ENCODE data around the gene NBR1. TPM values are rescaled to one million over a fixed set of nuclear protein-coding genes. Genes with fewer than 3 reads are reported as not detected.
A peak's percentile ranks its signal among the peaks of the same experiment; 100 is the strongest.
"Not testable (repeated sequence)": the region's sequence is repeated elsewhere in the genome, so short reads cannot be mapped to it uniquely, and the experiment has no call there.

Gene NBR1
- total RNA-seq, 1 donor from 2014 or later, result 80.4 TPM

DNA sequence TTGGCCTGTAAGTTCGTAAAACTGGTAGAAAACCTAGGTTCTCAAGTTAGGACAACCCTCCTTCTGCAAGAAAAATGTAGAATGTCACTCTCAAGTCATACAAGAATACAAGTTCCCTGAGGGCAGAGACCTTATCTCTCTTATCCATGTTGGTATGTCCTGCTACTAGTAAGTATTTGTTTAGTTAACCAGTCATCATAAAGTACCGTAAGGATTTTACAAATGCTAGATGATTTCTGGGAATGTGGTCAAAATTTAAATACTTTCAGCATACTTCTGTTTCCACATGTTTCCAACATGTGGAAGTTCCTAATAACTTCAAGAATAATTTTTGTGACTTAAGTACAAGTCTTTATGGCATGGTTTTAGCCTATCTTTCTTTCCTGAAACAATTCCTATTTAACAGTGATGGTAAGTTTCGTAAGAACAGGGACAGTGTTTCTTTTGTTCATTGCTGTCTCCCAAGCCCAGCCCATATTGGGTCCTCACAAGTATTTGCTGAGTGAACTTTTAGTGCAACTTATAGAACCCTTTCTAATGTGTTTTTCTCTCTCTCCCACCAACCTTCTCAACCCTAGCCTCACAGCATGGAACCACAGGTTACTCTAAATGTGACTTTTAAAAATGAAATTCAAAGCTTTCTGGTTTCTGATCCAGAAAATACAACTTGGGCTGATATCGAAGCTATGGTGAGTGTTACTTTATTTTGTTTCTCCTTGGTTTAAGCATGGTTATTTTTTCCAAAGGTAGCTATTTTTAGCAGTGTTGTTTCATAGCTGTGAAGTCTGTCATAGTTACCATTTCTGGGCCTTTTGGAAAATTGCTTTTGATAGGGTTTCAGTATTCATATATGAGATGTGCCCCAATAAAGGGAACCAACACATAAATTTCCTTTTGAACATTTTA lies 4.5 kb downstream of the NBR1 start:
- no peak for DNase-seq
- Histone ChIP-seq H3K4me3 (no peak overlapping the region), H3K9me3 (no peaks in the 10 kb centered on the region), H3K4me1 (peaks cover 54% of the 10 kb centered on the region), H3K27ac (peak overlapping the region; percentile 7), H3K36me3 (peaks cover 53% of the 10 kb centered on the region), H3K27me3 (no peaks in the 10 kb centered on the region)
- TF ChIP-seq, protein P1, sequence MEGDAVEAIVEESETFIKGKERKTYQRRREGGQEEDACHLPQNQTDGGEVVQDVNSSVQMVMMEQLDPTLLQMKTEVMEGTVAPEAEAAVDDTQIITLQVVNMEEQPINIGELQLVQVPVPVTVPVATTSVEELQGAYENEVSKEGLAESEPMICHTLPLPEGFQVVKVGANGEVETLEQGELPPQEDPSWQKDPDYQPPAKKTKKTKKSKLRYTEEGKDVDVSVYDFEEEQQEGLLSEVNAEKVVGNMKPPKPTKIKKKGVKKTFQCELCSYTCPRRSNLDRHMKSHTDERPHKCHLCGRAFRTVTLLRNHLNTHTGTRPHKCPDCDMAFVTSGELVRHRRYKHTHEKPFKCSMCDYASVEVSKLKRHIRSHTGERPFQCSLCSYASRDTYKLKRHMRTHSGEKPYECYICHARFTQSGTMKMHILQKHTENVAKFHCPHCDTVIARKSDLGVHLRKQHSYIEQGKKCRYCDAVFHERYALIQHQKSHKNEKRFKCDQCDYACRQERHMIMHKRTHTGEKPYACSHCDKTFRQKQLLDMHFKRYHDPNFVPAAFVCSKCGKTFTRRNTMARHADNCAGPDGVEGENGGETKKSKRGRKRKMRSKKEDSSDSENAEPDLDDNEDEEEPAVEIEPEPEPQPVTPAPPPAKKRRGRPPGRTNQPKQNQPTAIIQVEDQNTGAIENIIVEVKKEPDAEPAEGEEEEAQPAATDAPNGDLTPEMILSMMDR (IDR thresholded peaks at IDR 0.05), result no peak
- ATAC-seq, result no peak
- intact Hi-C loops (cut with DNase I), result no loop called here

DNA sequence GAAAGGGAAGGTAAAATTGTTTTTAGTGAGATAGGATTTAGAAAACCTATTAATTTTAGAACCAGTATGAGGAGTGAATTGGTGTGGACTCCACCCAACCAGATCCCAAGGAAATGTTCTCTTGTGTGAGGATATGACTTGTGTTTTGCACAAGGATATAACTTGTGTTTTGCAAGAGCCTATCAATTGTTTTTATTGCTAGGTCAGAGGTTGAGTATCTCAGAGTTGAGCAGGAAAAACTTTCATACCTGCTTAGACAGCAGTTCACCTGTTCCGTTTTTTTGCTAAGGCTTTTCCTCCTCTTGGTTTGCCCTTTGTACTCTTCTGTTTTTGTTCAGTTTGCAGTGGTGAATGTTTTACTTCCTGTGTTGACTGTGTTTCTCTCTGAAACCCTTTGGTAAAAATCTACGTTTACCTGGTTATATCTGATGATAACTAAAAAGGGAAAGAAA lies 5.1 kb downstream of the NBR1 start:
- no peaks in the 10 kb centered on the region for H3K9me3 ChIP-seq
- intact Hi-C loops (cut with DNase I), result no loop called here
- H3K4me1 ChIP-seq, result peaks cover 54% of the 10 kb centered on the region
- no peak overlapping the region for H3K4me3 ChIP-seq
- DNase-seq (no peak), ATAC-seq (no peak)
- no peaks in the 10 kb centered on the region for H3K27me3 ChIP-seq
- peak overlapping the region; percentile 7 for H3K27ac ChIP-seq
- H3K36me3 ChIP-seq, result peaks cover 60% of the 10 kb centered on the region
- TF ChIP-seq, protein P1 (IDR thresholded peaks at IDR 0.05), result no peak

DNA sequence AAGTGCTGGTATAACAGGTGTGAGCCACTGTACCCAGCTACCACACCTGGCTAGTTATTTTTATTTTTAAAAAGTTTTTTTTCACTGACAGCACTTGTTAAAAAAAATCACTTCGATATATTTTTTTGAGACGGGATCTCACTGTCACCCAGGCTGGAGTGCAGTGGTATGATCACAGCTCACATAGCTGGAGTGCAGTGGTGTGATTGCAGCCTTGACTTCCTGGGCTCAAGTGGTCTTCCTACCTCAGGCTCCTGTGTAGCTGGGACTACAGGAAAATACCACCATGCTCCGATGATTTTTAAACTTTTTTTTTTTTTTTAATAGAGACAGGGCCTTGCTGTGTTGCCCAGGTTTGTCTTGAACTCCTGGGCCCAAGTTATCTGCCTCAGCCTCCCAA lies 12.9 kb downstream of the NBR1 start:
- peaks cover 89% of the 10 kb centered on the region for H3K36me3 ChIP-seq

DNA sequence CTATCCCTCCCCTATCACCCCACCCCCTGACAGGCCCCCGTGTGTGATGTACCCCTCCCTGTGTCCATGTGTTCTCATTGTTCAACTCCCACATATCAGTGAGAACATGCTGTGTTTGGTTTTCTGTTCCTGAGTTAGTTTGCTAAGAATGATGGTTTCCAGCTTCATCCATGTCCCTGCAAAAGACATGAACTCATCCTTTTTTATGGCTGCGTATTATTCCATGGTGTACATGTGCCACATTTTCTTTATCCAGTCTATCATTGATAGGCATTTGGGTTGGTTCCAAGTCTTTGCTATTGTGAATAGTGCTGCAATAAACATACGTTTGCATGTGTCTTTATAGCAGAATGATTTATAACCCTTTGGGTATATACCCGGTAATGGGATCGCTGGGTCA lies 15.6 kb downstream of the NBR1 start:
- ATAC-seq; H3K4me1 ChIP-seq; H3K27me3 ChIP-seq; H3K4me3 ChIP-seq; intact Hi-C loops (cut with DNase I); H3K27ac ChIP-seq; H3K9me3 ChIP-seq; DNase-seq: not testable (repeated sequence)
- H3K36me3 ChIP-seq, result peaks cover 91% of the 10 kb centered on the region

More for the DNA sequence above, 12.9 kb downstream of the NBR1 start:
- Histone ChIP-seq H3K27me3 (no peaks in the 10 kb centered on the region), H3K9me3 (no peaks in the 10 kb centered on the region), H3K4me3 (no peak overlapping the region), H3K4me1 (no peaks in the 10 kb centered on the region), H3K27ac (no peak overlapping the region)
- DNase-seq (no peak), ATAC-seq (no peak)
- TF ChIP-seq, protein P1 (IDR thresholded peaks at IDR 0.05), result no peak
- intact Hi-C loops (cut with DNase I), result no loop called here

DNA sequence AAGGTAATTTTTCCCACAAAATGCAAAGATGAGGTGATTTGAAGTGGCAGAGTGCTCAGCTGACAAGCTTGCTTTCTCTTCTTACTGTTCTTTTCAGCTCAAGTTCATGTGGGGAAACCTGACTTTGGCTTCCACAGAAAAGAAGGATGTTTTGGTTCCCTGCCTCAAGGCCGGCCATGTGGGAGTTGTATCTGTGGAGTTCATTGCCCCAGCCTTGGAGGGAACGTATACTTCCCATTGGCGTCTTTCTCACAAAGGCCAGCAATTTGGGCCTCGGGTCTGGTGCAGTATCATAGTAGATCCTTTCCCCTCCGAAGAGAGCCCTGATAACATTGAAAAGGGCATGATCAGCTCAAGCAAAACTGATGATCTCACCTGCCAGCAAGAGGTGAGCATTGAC lies 22.2 kb downstream of the NBR1 start:
- peaks cover 100% of the 10 kb centered on the region for H3K36me3 ChIP-seq
- intact Hi-C loops (cut with DNase I), result no loop called here

DNA sequence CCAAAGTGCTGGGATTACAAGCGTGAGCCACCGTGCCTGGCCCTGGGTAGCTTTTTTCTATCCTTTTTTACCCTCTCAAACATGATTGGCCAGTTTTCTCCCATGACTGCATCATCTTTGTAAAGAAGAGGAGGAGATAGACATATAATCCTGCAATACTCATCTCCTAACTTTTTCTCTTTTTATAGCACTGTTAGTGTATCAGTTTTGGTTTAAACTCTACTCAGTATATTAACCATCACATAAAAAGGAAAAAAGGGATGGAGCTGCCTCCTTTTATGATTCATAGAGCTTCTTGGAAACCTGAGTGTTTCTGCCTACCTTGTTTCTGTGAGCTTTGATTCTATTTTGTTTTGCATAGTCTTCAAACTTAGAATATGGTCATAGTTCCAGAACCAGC lies 28.6 kb downstream of the NBR1 start:
- TF ChIP-seq, protein P1 (IDR thresholded peaks at IDR 0.05), result no peak
- Histone ChIP-seq H3K4me3 (no peak overlapping the region), H3K9me3 (no peaks in the 10 kb centered on the region), H3K4me1 (no peaks in the 10 kb centered on the region), H3K27me3 (no peaks in the 10 kb centered on the region), H3K36me3 (peaks cover 100% of the 10 kb centered on the region), H3K27ac (no peak overlapping the region)
- ATAC-seq (no peak), DNase-seq (no peak)
- intact Hi-C loops (cut with DNase I), result no loop called here

More for the DNA sequence above, 22.2 kb downstream of the NBR1 start:
- no peak for DNase-seq
- no peak overlapping the region for H3K27ac ChIP-seq
- H3K9me3 ChIP-seq, result no peaks in the 10 kb centered on the region
- TF ChIP-seq, protein P1 (IDR thresholded peaks at IDR 0.05), result no peak
- H3K4me1 ChIP-seq, result no peaks in the 10 kb centered on the region
- no peak for ATAC-seq
- H3K4me3 ChIP-seq, result no peak overlapping the region
- H3K27me3 ChIP-seq, result no peaks in the 10 kb centered on the region

All from upper lobe of right lung (tissue), 1 donor.